GM12878 (cell line): ENCODE results near the gene WRAP73. TPM values are rescaled to one million over a fixed set of nuclear protein-coding genes. Genes with fewer than 3 reads are reported as not detected.

ENCODE experiments used
- ATAC-seq: fragments of 200-7000 bp; cut with Tn5 transposase; 3 replicates; pipeline ENCODE4 v1.9.1; 2020; ENCODE audit warnings: mild to moderate bottlenecking, moderate library complexity
- BruUV-seq: library from RNA; stranded (reverse); fragments of 400-500 nt; replicated peaks from 2 replicates; lab custom pipeline; 2021; lab: Mats Ljungman, UMichigan
- CTCF ChIA-PET: fragments of 300-600 bp; sonication (Branson Sonifier 250); formaldehyde crosslinking; extraction: SDS; loops from one replicate; lab custom pipeline; 2021; ENCODE audit warnings: inconsistent platforms; lab: Yijun Ruan, JAX
- POLR2A ChIA-PET: fragments of 350-600 bp; formaldehyde crosslinking; extraction: SDS; loops from one replicate; lab custom pipeline; 2021; ENCODE audit warnings: inconsistent platforms; lab: Charles Lee
- RAD21 ChIA-PET: fragments of 300-600 bp; sonication (Branson Sonifier 250); formaldehyde crosslinking; loops from one replicate; lab custom pipeline; 2023; ENCODE audit warnings: antibody characterized with exemption; ENCODE audit not compliant: unreplicated experiment; lab: Charles Lee
- SMC1A ChIA-PET: fragments of 300-600 bp; sonication (Branson Sonifier 250); formaldehyde crosslinking; loops from one replicate; lab custom pipeline; 2023; ENCODE audit not compliant: unreplicated experiment, uncharacterized antibody; lab: Charles Lee
- DNase-seq: peaks from one replicate; pipeline ENCODE4 v3.0.0-alpha.2; 2011; ENCODE audit warnings: low read depth, low spot score
- FAIRE-seq: peaks from 3 replicates; lab custom pipeline; 2011; peaks lifted over from hg19 to GRCh38; lab: Jason Lieb, UNC
- H2AFZ ChIP-seq: 2 replicates; pipeline ENCODE4 v1.6.0; 2011; ENCODE audit warnings: low read depth, low read length, control low read depth; ENCODE audit not compliant: control insufficient read depth
- H3K27ac ChIP-seq: 2 replicates; pipeline ENCODE4 v1.5.1; 2011; ENCODE audit warnings: control low read depth; ENCODE audit not compliant: control insufficient read depth, insufficient read depth
- H3K27me3 ChIP-seq, 2 experiments: replicated peaks in 1 of 2; 2 replicates each; pipeline versions ENCODE4 v1.6.0 to v1.6.1; 2011; ENCODE audit warnings: low read length in 1 of 2; ENCODE audit not compliant: control insufficient read depth in 2 of 2, insufficient read depth in 2 of 2
- H3K36me3 ChIP-seq, 2 experiments: 2 replicates each; pipeline ENCODE4 v1.5.1; 2011; ENCODE audit warnings: low read length in 1 of 2; ENCODE audit not compliant: control insufficient read depth in 2 of 2, insufficient read depth in 2 of 2
- H3K4me1 ChIP-seq: 2 replicates; pipeline ENCODE4 v1.6.1; 2011; ENCODE audit warnings: mild to moderate bottlenecking, low read length, moderate library complexity, mixed read lengths; ENCODE audit not compliant: control insufficient read depth, insufficient read depth
- H3K4me2 ChIP-seq: 2 replicates; pipeline ENCODE4 v1.6.0; 2011; ENCODE audit warnings: control low read depth; ENCODE audit not compliant: control insufficient read depth, insufficient read depth
- H3K4me3 ChIP-seq: fragments of 200-600 bp; sonication (generic); 2 replicates; pipeline ENCODE4 v1.5.1; 2016
- H3K79me2 ChIP-seq: 2 replicates; pipeline ENCODE4 v1.6.0; 2011; ENCODE audit warnings: low read length; ENCODE audit not compliant: control insufficient read depth, insufficient read depth
- H3K9ac ChIP-seq: 2 replicates; pipeline ENCODE4 v1.8.0; 2011; ENCODE audit warnings: low read length, control low read depth, mixed read lengths; ENCODE audit not compliant: control insufficient read depth, insufficient read depth
- H3K9me3 ChIP-seq: replicated peaks from 3 replicates; pipeline ENCODE4 v1.5.1; 2011; ENCODE audit warnings: mild to moderate bottlenecking, low read length; ENCODE audit not compliant: control insufficient read depth, insufficient read depth
- H4K20me1 ChIP-seq: 2 replicates; pipeline ENCODE4 v1.6.0; 2011; ENCODE audit not compliant: control insufficient read depth, insufficient read depth
- DPF2 ChIP-seq: fragments of 450-650 bp; IDR thresholded peaks from 2 replicates; pipeline ENCODE4 v1.6.1; 2017; ENCODE audit warnings: mild to moderate bottlenecking
- EED ChIP-seq: sonication (generic); IDR thresholded peaks from 2 replicates; pipeline ENCODE4 v1.6.1; 2016; ENCODE audit warnings: antibody characterized with exemption, low read depth
- GATAD2B ChIP-seq: fragments of 450-650 bp; conservative IDR thresholded peaks from 2 replicates; pipeline ENCODE4 v1.6.1; 2017; ENCODE audit warnings: low read depth, mild to moderate bottlenecking, moderate library complexity
- IKZF1 ChIP-seq: fragments of 450-650 bp; conservative IDR thresholded peaks from 2 replicates; pipeline ENCODE4 v1.6.1; 2017; ENCODE audit warnings: antibody characterized with exemption, mild to moderate bottlenecking
- IKZF2 ChIP-seq, 2 experiments: fragments of 450-650 bp; IDR thresholded peaks; 2 replicates each; pipeline ENCODE4 v1.6.1; 2017; ENCODE audit warnings: mild to moderate bottlenecking in 2 of 2, moderate library complexity in 2 of 2
- LARP7 ChIP-seq: fragments of 450-650 bp; IDR thresholded peaks from 2 replicates; pipeline ENCODE4 v1.6.1; 2017; ENCODE audit warnings: mild to moderate bottlenecking
- MEF2B ChIP-seq: fragments of 450-650 bp; IDR thresholded peaks from 2 replicates; pipeline ENCODE4 v1.6.1; 2018; ENCODE audit warnings: mild to moderate bottlenecking, moderate library complexity; ENCODE audit not compliant: partially characterized antibody, poor library complexity, severe bottlenecking
- MYB ChIP-seq: fragments of 150-350 bp; IDR thresholded peaks from 2 replicates; pipeline ENCODE4 v1.6.1; 2014; ENCODE audit warnings: mild to moderate bottlenecking, low read depth, low read length, borderline replicate concordance
- RBBP5 ChIP-seq: fragments of 200-600 bp; sonication (generic); conservative IDR thresholded peaks from 2 replicates; pipeline ENCODE4 v1.6.1; 2016
- RELB ChIP-seq: fragments of 450-650 bp; IDR thresholded peaks from 2 replicates; pipeline ENCODE4 v1.6.1; 2017; ENCODE audit warnings: low read depth, mild to moderate bottlenecking, moderate library complexity
- SMAD5 ChIP-seq: IDR thresholded peaks from 2 replicates; pipeline ENCODE4 v1.6.1; 2016; ENCODE audit warnings: antibody characterized with exemption, low read depth
- ZBTB33 ChIP-seq: fragments of 450-650 bp; IDR thresholded peaks from 2 replicates; pipeline ENCODE4 v1.6.1; 2017; ENCODE audit warnings: mild to moderate bottlenecking
- ZNF687 ChIP-seq: fragments of 450-650 bp; IDR thresholded peaks from 2 replicates; pipeline ENCODE4 v1.6.1; 2017; ENCODE audit warnings: mild to moderate bottlenecking, moderate library complexity
- WGBS: methylation state at CpG from one replicate; pipeline ENCODE4 v1.1.6; 2016; ENCODE audit warnings: low lambda C conversion rate; ENCODE audit not compliant: insufficient replicate concordance, insufficient coverage; ENCODE audit errors: missing lambda C conversion rate; 5-methylcytosine and 5-hydroxymethylcytosine counted together
- in situ Hi-C: fragments of 300-500 bp; cut with MboI; formaldehyde crosslinking; loops from 9 replicates; pipeline ENCODE4 v1.14.3; 2018; ENCODE audit warnings: mixed read lengths
- intact Hi-C: fragments of 100-400 bp; cut with micrococcal nuclease; formaldehyde crosslinking; loops from one replicate; pipeline ENCODE4 v1.14.2; 2022; ENCODE audit not compliant: unreplicated experiment
- polyA plus RNA-seq, 11 experiments: library from polyadenylated mRNA; depleted of rRNA in 4 of 11; unstranded in 6 of 11; stranded (reverse) in 5 of 11; fragments of >200 nt; fragmentation: Nextera tagmentation in 4 of 11; fragmentation: Illumina TruSeq in 1 of 11; extraction: Ambion mirVana in 4 of 11; extraction: Trizol in 1 of 11; gene quantifications; 1 replicate in 1 of 11; 2 replicates in 10 of 11; pipeline versions ENCODE4 v1.2.1 to v1.2.3, GENCODE V29; 2011 to 2016; ENCODE audit warnings: inconsistent platforms in 2 of 11, missing spikeins in 2 of 11, low read depth in 1 of 11
- total RNA-seq, 4 experiments: library from RNA; depleted of rRNA in 3 of 4; stranded (reverse); fragments of >200 nt in 3 of 4; fragmentation: Illumina TruSeq in 1 of 4; extraction: Trizol in 1 of 4; gene quantifications; 2 replicates each; pipeline versions ENCODE4 v1.2.1 to v1.2.3, GENCODE V29; 2013 to 2021

The WRAP73 gene
- total and polyA plus RNA-seq, 10 of the 15 experiments (the other 5 are each of a cell fraction or from before 2014, with no cell fraction given), result 3.2 to 65.8 (median 48.0) TPM

DNA sequence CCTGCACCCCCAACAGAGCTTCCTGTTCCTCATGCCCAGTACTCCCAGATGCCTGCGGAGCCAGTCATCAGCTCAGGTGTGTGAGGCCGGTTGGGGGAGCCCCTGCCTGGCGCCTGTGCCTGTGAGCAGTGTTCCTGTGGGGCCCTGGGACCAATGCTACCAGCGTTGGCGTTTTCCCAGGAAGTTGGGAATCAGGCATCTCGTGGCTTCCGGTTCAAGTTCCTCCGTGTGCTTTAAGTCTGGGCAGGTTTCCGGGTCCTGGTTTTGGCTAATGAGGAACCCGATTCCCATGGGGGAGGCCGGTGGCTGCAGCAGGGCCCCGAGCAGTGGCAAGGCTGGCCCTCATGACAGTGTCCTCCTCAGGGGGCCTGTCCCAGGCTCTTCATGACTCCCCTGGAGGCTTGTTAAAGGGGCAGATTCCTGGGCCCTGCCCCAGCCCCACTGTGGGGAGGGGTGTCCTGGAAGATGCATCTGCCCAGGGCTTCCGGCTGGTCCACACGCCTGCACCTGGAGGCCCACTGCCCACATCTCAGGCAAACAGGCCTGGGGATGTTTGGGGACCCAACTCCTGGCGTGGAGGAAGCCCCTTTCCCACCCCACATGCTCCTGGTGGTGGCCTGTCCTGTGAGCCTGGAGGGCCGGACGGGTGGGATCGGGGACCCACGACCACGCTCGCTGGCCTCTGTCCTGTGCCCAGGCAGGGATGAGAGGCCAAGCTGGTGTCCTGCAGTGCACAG, 28.6 kb upstream of the WRAP73 start:
- ATAC-seq (no peak), DNase-seq (no peak), FAIRE-seq (no peak)
- intact Hi-C loops, result no loop called here
- in situ Hi-C loops, result no loop called here
- Histone ChIP-seq H3K9me3 (no peaks in the 10 kb centered on the region), H3K4me3 (peak overlapping the region; percentile 15; the same call in 1 of the 2 replicates), H3K79me2 (peaks cover 57% of the 10 kb centered on the region), H2AFZ (no peak overlapping the region), H3K4me2 (peak overlapping the region; percentile 92), H3K27ac (peak overlapping the region; percentile 89), H3K9ac (peak overlapping the region; percentile 18; the same call in 1 of the 2 replicates), H4K20me1 (no peaks in the 10 kb centered on the region; the same call in 1 of the 2 replicates), H3K27me3 (no peaks in the 10 kb centered on the region), H3K4me1 (peaks cover 60% of the 10 kb centered on the region), H3K36me3 (peaks cover 0 to 24% of the 10 kb centered on the region in 2 experiments; a peak in 3 of 4 replicates)
- ChIA-PET POLR2A (interaction anchor here (1.0 to 3.9 kb wide), 5 partner anchors 8 to 27 kb away, joined by 3 to 71 read pairs (median 29); partner anchors contain the start of genes TP73 and WRAP73), SMC1A (interaction anchor here (1.3 to 3.2 kb wide), 5 partner anchors 13 to 46 kb away, joined by 3 to 54 read pairs (median 9); partner anchors contain the start of genes TP73 and WRAP73), CTCF (interaction anchor here (1.1 to 3.8 kb wide), 8 partner anchors 10 to 59 kb away, joined by 3 to 63 read pairs (median 8); partner anchors contain the start of genes TP73 and WRAP73), RAD21 (interaction anchor here (1.3 to 3.8 kb wide), 8 partner anchors 12 to 64 kb away, joined by 3 to 80 read pairs (median 6); partner anchors contain the start of genes TP73 and WRAP73)
- 26% methylated on average over 21 of the region's 21 CpGs for WGBS
- BruUV-seq, result no TSS peak
- TF ChIP-seq DPF2 (0 out of 2 replicates have a peak, but pooled peaks have one; percentile 39), MEF2B (peak; percentile 74), SMAD5 (no peak), LARP7 (0 out of 2 replicates have a peak, but pooled peaks have one; percentile 32), RBBP5 (no peak), IKZF1 (peak; percentile 82), IKZF2 (IDR thresholded peaks at IDR 0.05) (peak; percentile 80 to 81), EED (peak; percentile 78), GATAD2B (no peak), MYB (no peak), ZBTB33 (no peak), ZNF687 (0 out of 2 replicates have a peak, but pooled peaks have one; percentile 47), RELB (peak; percentile 45; the same call in 1 of the 2 replicates)
